OCI-LY1 (cell line): ENCODE results near the gene SOX13.

Experiments used
- CTCF ChIP-seq: fragments of 200-600 bp; sonication (generic), shearing (Covaris generic); IDR thresholded peaks from 2 replicates; pipeline ENCODE4 v1.5.1; 2017; ENCODE audit warnings: mild to moderate bottlenecking, antibody characterized with exemption, low read length, moderate library complexity, mixed read lengths
- EZH2 ChIP-seq: fragments of 200-600 bp; sonication (generic), shearing (Covaris generic); IDR thresholded peaks from 2 replicates; pipeline ENCODE4 v1.8.0; 2017; ENCODE audit warnings: borderline replicate concordance, mixed run types, mild to moderate bottlenecking, antibody characterized with exemption, low read length, moderate library complexity, mixed read lengths

GRCh38 chr1:204070895-204071294, 2.0 kb upstream of the SOX13 start:
- no peak for TF ChIP-seq EZH2
- TF ChIP-seq CTCF: no peak
